Fibroblast of skin of abdomen (primary cell): Measurements from ENCODE around the gene GARS1.
A peak's percentile ranks its signal among the peaks of the same experiment; 100 is the strongest.

Experiments used
- DNase-seq: peaks from one replicate; pipeline ENCODE4 v3.0.0-alpha.2; 2013

Gene GARS1

GRCh38 chr7:30655096-30655970 is 60.7 kb downstream of the GARS1 start:
- DNase-seq: no peak

DNA sequence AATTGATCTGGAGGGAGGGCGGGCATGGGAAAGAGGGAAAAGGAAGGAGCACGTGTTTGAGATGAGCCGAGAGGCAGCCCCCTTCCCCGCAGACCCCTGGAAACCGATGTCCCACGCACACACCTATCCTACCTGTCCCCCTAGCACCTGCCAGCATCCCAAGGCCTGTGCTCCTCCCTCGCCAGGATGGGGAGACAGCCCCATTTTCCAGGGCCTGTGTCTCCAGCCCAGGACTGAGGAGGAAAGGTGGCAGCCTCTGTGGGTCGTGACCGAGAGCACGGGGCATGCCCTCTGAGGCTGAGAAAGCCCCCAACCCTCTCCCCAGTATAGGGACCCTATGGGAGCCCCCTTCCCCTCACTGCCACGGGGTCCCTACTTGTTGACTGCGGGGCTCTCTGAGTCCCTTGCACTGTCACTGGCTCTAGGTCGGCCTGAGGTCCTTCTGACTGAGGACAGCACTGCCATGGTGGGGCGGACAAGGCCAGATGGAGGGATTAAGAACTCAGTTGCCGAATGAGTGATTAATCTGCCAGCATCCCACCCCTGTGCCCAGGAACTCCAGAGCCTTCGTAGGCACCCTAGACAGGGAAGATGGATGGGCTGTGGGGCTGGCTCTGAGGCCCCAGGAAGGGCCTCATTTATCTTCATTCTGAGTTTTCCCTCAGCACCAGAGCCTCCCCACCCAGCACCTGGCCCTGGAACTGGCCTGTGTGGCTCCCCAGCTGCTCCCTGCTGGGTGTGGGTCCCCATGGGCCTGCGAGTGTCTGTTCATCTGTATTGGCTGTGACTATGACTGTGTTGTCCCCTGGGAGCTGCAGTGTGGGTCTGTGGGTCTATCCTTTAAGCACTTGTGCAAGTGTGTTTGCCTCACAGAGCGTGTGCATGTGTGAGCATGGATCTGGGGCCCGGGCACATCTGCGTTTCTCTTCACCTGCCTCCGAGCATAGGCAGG is 61.6 kb downstream of the GARS1 start:
- no peak for DNase-seq

DNA sequence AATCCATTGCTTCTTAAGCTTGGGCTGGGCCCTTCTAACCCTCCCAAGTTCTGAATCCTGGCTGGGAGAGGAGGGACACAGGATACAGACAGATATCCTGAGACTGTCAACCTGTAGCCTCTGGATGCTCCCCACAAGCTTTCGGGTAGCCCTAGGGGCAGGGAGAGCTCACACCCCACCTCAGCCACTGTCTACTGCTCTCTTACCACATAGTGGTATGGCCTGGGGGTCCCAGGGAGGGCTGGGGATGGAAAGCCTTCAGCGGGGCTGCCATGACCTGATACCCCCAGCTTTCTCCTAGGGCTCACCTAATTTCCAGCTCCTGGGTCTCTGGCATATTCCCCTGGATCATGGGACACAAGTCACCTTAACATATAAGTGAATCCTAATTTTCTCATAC is 62.5 kb downstream of the GARS1 start:
- DNase-seq: no peak

DNA sequence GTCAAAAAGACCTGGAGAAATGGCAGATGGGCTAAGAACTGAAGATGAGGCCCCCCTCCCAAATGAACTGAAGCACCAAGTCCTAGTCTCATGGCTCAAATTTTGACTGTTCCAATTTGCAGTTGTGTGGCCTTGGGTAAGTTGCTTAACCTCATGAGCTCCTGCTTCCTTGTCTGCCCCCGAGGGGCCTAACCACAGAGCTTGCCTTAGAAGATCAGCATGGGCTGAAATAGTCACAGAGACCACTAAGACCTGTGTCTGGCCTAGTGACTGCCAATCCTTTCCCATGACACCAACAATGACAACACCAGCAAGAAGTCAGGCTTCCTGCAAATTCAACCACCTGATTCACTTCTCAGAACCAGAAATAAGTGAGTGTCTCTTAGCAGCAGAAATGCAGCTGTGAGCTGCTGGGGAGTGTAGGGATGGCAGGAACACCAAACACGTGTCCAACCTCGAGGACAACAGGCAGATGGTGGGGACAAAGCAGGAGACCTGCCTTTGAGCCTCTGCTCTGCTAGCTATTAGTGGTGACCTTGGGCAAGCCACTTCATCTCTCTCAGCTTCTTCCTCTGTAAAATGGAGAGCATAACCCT is 63.9 kb downstream of the GARS1 start:
- no peak for DNase-seq

DNA sequence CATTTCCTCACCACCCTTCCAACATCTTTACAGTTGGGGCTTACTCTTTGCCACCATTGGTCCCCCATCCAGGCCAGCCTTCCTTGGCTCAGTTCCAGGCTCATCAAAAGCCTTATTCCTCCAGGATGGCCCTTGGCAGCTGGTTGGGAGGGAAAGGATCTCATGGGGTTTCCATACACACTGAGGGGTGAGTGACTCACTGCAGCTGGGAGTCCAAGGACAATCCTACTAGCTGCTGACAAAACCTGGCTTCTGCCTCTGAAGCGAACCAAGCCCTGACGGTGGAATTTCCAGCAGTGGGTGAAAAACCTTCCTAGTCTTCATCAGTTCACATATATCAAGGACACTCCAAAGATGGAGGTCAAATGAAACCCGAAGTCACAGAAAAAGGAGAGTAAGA is 64.6 kb downstream of the GARS1 start:
- DNase-seq: peak; percentile 17

GRCh38 chr7:30660331-30661255 is 65.9 kb downstream of the GARS1 start:
- DNase-seq: no peak

DNA sequence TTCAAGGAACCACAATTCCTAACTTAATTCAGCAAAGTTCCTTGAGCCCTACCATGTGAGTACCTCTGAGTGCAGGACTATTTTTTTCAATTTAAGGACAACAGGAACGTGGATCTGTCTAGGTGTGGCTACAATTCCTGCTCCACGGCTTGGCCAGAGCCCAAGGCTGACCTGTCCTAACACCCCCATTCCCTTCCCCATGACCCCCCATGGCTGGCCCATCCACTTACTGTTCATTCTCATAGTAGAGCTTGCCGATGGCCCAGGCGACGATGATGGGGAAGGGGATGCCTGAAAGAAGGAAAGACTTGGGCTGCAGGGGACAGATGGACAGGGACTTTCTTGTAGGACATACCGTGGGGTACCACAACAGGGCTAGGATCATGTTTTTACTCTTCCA is 67.2 kb downstream of the GARS1 start:
- no peak for DNase-seq

- no peak for DNase-seq
Measured at GRCh38 chr7:30662431-30662939, 67.8 kb downstream of the GARS1 start.

DNA sequence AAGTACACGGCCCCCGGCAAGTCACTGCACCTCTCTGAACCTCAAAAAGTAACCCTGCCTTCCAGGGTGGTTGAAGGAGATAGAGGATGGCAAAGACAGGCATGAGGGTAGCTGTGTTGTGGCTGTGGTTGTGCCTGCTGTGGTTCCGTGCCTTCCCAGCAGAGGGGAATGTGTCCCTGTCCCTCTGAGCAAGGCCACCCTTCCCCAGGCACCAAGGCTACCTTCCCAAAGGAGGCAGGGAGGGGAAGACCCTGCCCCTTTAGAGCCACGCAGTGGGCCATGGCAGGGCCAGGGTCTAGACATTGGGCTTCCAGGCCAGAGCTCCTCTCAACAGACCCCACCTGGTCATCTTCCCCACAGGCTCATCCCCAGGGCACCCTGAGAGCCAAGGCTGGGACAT is 68.7 kb downstream of the GARS1 start:
- DNase-seq: no peak

DNA sequence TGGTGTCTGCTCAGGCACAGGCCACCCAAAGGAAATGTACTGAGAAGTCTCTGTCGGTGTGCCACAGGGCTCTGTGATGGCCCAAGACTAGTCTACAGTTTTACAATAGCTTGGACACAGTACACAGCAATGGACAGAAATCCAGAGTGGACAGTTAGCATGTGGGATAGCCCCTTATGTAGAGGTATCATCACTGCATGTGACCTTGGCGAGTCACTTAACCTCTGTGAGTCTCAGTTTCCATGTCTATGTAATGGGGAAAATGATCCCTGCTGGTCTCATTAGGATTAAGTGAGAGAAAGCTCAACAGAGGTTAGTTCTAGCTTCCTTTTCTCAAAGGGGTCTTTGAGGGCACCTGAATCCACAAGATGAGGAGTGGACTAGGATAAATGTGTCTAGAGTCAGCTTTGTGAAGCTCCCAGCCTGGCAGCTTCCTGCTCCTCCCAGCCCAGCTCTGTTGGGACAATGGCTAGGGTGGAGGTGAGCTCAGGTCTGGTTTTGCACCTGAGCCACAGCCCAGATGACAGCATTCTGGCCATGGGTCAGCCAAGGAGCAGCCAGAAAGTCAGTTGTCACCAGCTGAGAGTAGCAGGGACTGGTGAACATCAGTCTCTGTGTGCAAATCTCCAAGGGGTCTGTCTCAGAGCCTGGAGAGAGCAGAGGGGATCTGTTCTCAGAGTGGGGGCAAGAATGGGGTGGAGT is 69.7 kb downstream of the GARS1 start:
- no peak for DNase-seq

GRCh38 chr7:30665043-30665442 is 70.4 kb downstream of the GARS1 start:
- no peak for DNase-seq

- no peak for DNase-seq
Measured at GRCh38 chr7:30665449-30665848, 70.8 kb downstream of the GARS1 start.

DNA sequence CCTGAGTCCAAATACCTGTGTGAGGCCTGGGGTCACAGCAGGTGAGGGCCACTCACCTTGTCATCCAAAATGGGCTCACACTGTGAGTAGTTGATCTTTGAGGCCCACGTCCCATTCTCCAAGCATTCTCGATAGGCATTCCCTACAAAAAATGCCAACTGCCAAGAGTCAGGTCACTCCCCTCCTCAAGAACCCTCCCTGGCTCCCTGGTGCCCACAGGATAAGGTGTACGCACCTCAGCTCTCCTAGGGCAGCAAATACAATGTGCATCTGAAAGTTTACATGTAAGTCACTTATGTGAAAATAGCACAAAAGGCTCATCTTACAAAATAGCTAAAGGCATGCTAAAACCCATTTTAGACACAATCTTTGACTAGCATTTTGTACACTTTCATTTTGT is 72.5 kb downstream of the GARS1 start:
- no peak for DNase-seq

GRCh38 chr7:30668102-30668501 is 73.4 kb downstream of the GARS1 start:
- DNase-seq: no peak

GRCh38 chr7:30671793-30672465 is 77.3 kb downstream of the GARS1 start:
- DNase-seq: peak; percentile 69

DNA sequence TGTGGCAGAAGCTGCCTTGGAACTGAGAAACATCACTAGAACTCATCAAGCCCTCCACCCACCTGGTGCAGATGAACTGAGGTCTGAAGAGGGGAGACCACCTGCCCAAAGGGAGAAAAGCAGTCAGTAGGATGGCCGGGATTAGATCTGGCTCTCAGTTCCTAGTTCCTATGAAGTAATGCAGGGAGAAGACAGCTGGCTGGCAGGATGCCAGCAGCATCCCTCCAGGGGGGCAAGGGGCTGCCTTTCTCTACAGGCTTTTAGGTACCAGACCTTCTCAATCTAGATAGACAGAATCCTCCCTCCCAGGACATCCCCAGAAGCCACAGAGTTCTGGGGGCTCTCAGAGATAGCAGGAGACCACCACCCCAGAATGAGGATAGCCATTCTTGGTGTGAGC is 79.7 kb downstream of the GARS1 start:
- no peak for DNase-seq

DNA sequence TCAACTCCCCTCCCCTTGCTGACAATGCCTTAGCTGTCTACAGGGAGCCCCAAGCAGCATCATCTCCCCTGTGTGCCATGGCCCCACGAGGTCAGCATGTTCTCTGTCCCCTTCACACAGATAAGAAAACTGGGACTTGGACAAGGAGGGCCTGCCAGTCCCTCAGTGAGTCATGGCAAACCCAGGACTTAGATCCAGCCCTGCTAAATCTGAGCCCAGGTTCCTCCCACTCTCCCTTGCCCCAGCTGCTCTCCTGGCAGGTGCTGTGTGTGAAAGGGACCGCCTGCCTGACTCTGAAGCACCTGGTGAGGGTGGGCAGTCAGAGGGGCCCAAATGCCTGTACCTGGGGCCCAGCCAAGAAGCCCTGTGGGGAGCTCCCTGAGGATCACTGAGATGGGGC is 80.2 kb downstream of the GARS1 start:
- no peak for DNase-seq

DNA sequence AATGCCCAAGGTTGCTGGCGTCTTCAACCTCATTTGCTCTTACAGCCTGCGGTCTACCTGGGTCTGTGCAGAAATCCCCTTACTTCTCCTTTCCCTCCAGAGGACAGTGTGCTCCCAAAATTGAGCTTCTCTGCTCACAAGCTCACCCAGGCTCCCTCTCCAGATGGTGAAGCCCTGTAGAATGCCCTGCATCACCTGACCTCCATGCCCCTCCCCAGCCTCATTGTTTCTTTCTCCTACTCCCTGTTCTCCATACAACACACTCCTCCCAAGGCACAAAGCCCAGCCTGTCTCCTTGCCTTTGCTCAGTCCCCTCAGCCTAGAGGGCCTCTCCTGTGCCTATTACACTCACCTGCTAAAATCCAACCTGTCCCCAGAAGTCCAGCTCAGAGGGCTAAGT is 84.1 kb downstream of the GARS1 start:
- DNase-seq: no peak

DNA sequence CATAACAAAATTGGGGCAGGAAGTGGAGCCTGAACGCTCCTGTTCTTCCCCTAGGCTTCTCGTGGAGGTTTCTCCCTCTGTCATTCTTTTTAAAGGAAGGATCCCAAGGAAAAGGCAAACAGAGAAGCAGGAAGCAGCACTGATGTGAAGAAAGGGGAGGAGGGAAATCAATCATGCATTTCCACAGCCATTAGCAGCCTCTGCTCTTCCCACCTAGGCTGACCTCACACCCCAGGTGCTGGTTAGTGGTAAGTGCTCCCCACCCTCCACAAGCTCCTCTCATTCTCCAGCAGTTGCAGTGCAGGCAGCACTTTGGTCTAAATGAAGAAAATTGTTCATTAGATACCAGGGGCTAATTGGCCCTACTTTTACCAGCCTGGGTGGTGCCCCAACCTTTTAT is 85.0 kb downstream of the GARS1 start:
- DNase-seq: no peak

DNA sequence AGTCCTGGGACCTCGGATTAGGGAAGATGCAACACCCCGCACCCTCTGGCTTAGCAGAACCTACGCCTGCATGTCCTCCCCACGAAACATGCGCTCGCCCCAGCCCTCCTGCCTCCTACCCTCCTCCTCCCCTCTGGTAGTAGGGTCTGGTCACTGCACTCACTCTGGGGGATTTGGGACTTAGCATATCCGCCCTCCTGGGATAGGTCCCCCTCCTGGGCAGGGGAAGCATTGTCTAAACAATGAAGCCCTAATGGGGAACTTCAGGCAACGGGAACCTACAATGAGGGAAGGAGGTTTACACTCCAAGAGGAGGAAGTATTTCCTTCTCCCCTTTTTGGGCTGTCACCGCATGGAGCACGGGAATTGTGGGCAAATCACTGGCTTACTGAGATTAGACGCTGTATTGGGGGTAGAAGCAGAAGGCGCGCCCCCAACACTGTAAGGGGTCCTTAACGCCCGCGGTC is 86.7 kb downstream of the GARS1 start:
- DNase-seq: no peak
